Measurements from ENCODE around the gene HK2.

The HK2 gene

DNA sequence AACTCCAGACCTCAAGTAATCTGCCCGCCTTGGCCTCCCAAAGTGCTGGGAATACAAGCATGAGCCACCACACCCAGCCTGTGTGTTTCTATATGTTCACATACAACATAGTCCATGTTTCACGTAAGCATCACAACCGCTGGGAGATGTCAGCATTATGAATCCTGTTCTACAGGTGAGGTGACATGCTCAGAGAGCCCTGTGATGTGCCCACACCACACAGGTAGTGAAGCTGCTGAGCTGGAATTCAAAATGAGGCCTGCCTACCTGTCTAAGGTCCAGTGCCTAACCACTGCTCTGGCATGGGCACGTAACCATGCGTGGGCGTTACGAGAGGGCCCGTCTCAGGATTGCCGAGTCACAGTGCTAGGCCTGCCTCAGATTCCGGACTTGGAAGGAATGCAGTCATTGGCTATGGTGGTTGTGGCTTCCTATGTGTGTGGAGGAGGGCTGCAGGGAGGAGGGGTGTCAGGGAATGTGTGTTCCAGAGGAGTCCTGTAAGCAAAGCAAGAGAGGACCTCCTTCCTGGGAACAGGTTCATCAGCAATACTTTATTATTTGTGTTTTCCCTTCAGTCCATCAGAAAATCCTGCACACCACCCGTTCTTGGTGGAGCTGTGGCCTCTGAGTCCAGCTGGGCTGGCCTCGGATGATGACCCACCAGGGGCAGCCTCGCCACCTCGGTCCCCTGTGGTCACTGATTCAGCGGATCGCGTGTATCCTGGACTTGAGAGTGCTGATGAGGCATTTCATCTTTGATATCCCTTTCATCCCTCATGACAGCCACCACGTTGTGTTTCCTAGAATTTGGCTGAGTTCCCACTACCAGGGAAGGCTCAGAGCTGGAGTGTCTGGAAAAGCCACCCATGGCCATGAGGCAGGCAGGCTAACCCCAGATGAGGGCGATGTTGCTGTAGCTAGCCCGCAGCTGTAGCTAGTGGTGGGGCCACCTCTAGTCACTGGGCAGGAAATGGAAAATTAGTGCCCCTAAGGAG, 31.1 kb downstream of the HK2 start:
- no peak overlapping the region for H3K4me3 ChIP-seq (ENCODE audit: low read length)
- TF ChIP-seq, protein P1, sequence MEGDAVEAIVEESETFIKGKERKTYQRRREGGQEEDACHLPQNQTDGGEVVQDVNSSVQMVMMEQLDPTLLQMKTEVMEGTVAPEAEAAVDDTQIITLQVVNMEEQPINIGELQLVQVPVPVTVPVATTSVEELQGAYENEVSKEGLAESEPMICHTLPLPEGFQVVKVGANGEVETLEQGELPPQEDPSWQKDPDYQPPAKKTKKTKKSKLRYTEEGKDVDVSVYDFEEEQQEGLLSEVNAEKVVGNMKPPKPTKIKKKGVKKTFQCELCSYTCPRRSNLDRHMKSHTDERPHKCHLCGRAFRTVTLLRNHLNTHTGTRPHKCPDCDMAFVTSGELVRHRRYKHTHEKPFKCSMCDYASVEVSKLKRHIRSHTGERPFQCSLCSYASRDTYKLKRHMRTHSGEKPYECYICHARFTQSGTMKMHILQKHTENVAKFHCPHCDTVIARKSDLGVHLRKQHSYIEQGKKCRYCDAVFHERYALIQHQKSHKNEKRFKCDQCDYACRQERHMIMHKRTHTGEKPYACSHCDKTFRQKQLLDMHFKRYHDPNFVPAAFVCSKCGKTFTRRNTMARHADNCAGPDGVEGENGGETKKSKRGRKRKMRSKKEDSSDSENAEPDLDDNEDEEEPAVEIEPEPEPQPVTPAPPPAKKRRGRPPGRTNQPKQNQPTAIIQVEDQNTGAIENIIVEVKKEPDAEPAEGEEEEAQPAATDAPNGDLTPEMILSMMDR (IDR thresholded peaks at IDR 0.05; ENCODE audit: insufficient read depth, low read depth, low read length, missing control alignments): peak; percentile 6
- DNase-seq (ENCODE audit: low read depth): peak; percentile 87

DNA sequence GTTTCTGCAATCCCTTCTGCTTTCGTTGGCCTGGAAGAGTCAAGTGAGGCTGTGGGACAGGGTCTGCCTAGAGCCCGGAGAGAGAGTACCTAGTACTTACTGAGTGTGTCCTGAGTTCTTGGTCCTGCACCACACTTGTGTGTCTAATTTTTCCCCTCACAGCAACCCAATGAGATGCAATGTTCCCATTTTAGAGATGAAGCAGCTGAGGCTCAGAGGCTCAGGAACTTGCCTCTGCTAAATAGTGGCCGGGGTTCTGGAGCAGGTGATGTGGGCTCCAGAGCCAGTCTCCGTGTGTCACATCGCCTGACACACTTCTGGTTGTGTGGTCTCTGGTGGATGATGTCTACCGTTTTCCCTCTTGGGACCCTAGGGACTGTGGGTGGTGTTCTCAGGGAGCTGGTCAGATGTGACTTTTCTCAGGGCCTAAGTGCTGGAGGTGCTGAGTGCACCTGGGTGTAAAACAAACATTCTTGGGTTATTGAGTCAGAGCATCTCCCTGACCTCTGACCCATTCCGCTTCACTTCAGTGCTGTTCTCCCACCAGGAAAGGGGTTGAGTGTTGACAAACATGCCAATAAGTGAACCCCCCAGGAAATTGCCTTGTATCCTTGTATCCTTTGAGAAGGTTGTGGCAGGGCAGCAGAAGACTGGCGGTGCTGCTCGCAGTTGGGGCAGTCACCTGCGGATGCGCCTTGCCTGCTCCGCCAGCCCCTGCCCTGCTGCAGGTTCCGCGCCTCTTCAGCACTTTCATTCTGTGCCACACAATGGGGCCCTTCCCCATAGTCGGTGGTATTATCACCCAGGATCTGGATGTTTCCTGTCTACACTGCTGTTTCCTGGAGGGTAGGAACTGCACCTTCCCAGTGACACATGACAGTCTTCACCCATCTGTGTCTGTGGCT, 32.1 kb downstream of the HK2 start:
- peak; percentile 36 for DNase-seq (ENCODE audit: low read depth)

DNA sequence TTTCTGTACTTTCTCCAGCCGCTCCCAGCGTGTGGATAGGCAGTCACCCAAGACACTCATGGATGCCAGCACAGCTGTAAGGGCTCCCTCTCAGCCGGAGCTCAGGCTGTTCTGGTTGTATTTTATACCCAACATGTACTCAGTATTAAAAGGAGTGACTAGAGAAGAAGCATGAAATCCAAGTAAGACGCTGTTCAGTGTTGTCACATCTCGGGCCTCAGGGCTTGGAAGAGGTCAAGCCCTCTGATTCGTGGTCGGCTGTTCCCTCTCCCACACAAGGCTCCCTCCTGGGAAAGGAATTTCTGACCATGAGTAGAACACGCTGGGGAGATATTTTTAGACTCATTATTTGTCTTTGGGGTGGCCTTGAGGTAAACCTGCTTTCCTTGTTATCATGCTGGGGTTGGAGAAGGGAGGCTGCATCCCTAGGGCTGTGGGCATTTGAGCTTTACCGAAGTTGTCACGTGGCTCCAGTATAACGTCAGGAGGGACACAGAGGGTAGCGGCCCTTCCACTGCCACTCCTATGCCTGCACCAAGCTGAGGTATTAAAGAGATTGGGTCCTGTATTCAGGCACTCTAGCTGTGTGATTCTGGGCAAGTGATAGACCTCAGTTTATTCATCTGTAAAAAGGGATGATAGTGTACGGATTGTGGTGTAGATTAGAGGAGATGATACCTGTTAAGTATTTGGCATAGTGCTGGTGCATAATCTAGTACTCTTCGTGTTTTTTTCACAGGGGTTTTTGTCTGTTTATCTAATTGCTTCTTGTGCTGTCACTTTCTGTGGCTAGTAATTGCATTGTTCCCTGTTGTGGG, 34.1 kb downstream of the HK2 start:
- no peak for DNase-seq (ENCODE audit: low read depth)
- no peak overlapping the region for H3K4me3 ChIP-seq (ENCODE audit: low read length)

More for the DNA sequence above, 32.1 kb downstream of the HK2 start:
- TF ChIP-seq, protein P1 (IDR thresholded peaks at IDR 0.05; ENCODE audit: insufficient read depth, low read depth, low read length, missing control alignments): no peak
- H3K4me3 ChIP-seq (ENCODE audit: low read length): no peak overlapping the region

DNA sequence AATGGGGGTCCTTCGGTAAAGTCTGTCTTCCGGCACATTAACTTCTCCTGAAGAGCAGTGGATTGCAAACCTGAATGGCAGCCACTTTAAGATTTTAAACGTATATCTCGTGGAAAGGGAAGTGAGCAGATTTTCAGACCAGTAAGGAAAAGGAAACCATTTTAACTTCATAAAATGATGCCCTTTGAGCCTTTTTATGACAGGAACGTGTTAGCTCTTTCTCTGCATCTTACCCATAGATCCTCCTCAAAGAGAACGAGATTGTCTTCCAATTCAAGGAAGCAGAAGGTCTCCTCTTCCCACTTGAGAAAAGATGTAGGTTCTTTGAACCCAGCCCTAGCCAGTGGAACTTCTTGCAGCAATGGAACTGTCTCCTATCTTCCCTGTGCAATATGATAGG, 35.6 kb downstream of the HK2 start:
- DNase-seq (ENCODE audit: low read depth): no peak
- TF ChIP-seq, protein P1 (IDR thresholded peaks at IDR 0.05; ENCODE audit: insufficient read depth, low read depth, low read length, missing control alignments): no peak
- no peak overlapping the region for H3K4me3 ChIP-seq (ENCODE audit: low read length)

More for the DNA sequence above, 34.1 kb downstream of the HK2 start:
- TF ChIP-seq, protein P1 (IDR thresholded peaks at IDR 0.05; ENCODE audit: insufficient read depth, low read depth, low read length, missing control alignments): no peak

DNA sequence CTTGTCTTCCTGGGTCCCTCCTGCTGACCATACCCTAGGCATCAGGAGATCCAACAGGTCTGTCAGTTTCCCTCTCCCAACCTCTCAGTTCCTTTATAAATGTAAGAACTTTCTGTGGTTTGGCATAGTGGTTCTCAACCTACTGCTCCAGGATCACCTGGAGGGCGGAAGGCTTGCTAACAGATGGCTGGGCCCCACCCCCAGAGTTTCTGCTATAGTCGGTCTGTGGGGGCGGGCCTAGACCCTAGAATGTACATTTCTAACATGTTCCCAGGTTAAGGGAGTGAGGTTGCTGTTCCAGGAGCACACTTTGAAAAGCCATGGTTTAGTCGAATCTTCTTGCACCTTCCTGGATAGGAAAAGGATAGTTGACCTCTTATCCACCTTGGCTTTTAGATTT, 37.0 kb downstream of the HK2 start:
- no peak overlapping the region for H3K4me3 ChIP-seq (ENCODE audit: low read length)
- TF ChIP-seq, protein P1 (IDR thresholded peaks at IDR 0.05; ENCODE audit: insufficient read depth, low read depth, low read length, missing control alignments): no peak
- no peak for DNase-seq (ENCODE audit: low read depth)

DNA sequence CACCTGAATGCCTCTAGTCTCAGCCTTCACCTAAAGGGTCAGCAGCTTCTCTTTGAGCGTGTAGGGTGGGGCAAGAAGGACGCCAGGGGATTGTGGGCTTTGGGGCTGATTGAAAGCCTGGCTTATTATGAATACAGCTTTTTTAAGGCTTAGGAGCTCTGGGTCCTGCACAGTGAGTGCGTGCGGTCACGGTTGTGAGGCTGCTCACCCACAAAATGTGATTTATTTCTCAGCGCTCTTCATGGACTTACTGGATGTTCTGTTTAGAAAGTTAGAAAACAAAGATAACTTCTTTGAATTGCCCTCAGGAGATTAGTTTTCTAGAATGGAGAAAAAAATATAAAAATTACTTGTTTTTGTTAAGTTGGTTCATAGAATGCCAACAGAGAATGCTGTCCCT, 37.5 kb downstream of the HK2 start:
- TF ChIP-seq, protein P1 (IDR thresholded peaks at IDR 0.05; ENCODE audit: insufficient read depth, low read depth, low read length, missing control alignments): no peak
- no peak overlapping the region for H3K4me3 ChIP-seq (ENCODE audit: low read length)
- no peak for DNase-seq (ENCODE audit: low read depth)

Measured in epithelial cell of esophagus (primary cell).